ENCODE results near the gene PAXX.

GRCh38 chr9:136975644-136976043, 16.6 kb upstream of the PAXX start:
- TF ChIP-seq CTCF (IDR thresholded peaks at IDR 0.05; ENCODE audit: insufficient read depth, low read length) (peak; percentile 7), POLR2AphosphoS5 (IDR thresholded peaks at IDR 0.05; ENCODE audit: low read depth) (no peak), REST (IDR thresholded peaks at IDR 0.05; ENCODE audit: insufficient replicate concordance, low read depth) (no peak)

All from HL-60 (cell line).